Duodenal mucosa (tissue), 2 donors: ENCODE measurements around the gene ING5.
"Not testable (repeated sequence)": the region's sequence is repeated elsewhere in the genome, so short reads cannot be mapped to it uniquely, and the experiment has no call there.

ENCODE experiments used
- H3K27ac ChIP-seq: one replicate; pipeline ENCODE4 v1.7.0; 2013; ENCODE audit warnings: low read depth, low read length
- H3K27me3 ChIP-seq, 2 donors: one replicate each; pipeline ENCODE4 v1.7.0; 2013; ENCODE audit warnings: low read length in 2 of 2, control low read depth in 1 of 2; ENCODE audit not compliant: insufficient read depth in 2 of 2, control insufficient read depth in 1 of 2
- H3K36me3 ChIP-seq, 2 donors: one replicate each; pipeline ENCODE4 v1.7.0; 2013; ENCODE audit warnings: low read length in 2 of 2, control low read depth in 1 of 2; ENCODE audit not compliant: insufficient read depth in 2 of 2, control insufficient read depth in 1 of 2
- H3K4me1 ChIP-seq, 2 donors: one replicate each; pipeline ENCODE4 v1.7.0; 2013; ENCODE audit warnings: low read length in 2 of 2, control low read depth in 1 of 2; ENCODE audit not compliant: insufficient read depth in 2 of 2, control insufficient read depth in 1 of 2
- H3K4me3 ChIP-seq, 2 donors: one replicate each; pipeline ENCODE4 v1.7.0; 2013; ENCODE audit warnings: low read length in 2 of 2, low read depth in 1 of 2
- H3K9ac ChIP-seq, 2 donors: one replicate each; pipeline ENCODE4 v1.7.0; 2013; ENCODE audit warnings: low read length in 2 of 2, low read depth in 1 of 2
- H3K9me3 ChIP-seq, 2 donors: one replicate each; pipeline ENCODE4 v1.7.0; 2013; ENCODE audit warnings: low read length in 2 of 2, control low read depth in 1 of 2; ENCODE audit not compliant: control insufficient read depth in 1 of 2

Gene ING5

GRCh38 chr2:241724975-241725870, 23.4 kb downstream of the ING5 start:
- H3K4me3 ChIP-seq: no peak overlapping the region
- no peaks in the 10 kb centered on the region for H3K27me3 ChIP-seq
- H3K9ac ChIP-seq: no peak overlapping the region
- H3K9me3 ChIP-seq: peaks cover 10 to 13% of the 10 kb centered on the region in 2 donors
- H3K27ac ChIP-seq: no peak overlapping the region
- H3K4me1 ChIP-seq: no peaks in the 10 kb centered on the region
- peaks cover 29 to 43% of the 10 kb centered on the region in 2 donors for H3K36me3 ChIP-seq

GRCh38 chr2:241726459-241726858, 24.6 kb downstream of the ING5 start:
- peaks cover 20 to 31% of the 10 kb centered on the region in 2 donors for H3K36me3 ChIP-seq
- no peaks in the 10 kb centered on the region for H3K4me1 ChIP-seq
- peaks cover 10 to 13% of the 10 kb centered on the region in 2 donors for H3K9me3 ChIP-seq
- H3K4me3 ChIP-seq: no peak overlapping the region
- H3K27me3 ChIP-seq: no peaks in the 10 kb centered on the region
- H3K27ac ChIP-seq: no peak overlapping the region
- H3K9ac ChIP-seq: no peak overlapping the region

- H3K36me3 ChIP-seq: peaks cover 6 to 17% of the 10 kb centered on the region in 2 donors
- no peaks in the 10 kb centered on the region for H3K27me3 ChIP-seq
- H3K9ac ChIP-seq: no peak overlapping the region
- H3K27ac ChIP-seq: no peak overlapping the region
- peaks cover 6% of the 10 kb centered on the region in 2 donors for H3K9me3 ChIP-seq
- H3K4me1 ChIP-seq: no peaks in the 10 kb centered on the region
- no peak overlapping the region for H3K4me3 ChIP-seq
Observed at GRCh38 chr2:241728000-241728399, 26.2 kb downstream of the ING5 start.

GRCh38 chr2:241728627-241729026, 26.8 kb downstream of the ING5 start:
- H3K36me3 ChIP-seq: peaks cover 0 to 11% of the 10 kb centered on the region in 2 donors
- H3K4me3 ChIP-seq: no peak overlapping the region
- no peaks in the 10 kb centered on the region for H3K4me1 ChIP-seq
- H3K9me3 ChIP-seq: peaks cover 0 to under 1% of the 10 kb centered on the region in 2 donors
- H3K27me3 ChIP-seq: no peaks in the 10 kb centered on the region
- H3K9ac ChIP-seq: no peak overlapping the region
- no peak overlapping the region for H3K27ac ChIP-seq

GRCh38 chr2:241729868-241730267, 28.0 kb downstream of the ING5 start:
- no peak overlapping the region for H3K27ac ChIP-seq
- peaks cover 0 to 4% of the 10 kb centered on the region in 2 donors for H3K4me1 ChIP-seq
- H3K9ac ChIP-seq: no peak overlapping the region
- H3K4me3 ChIP-seq: no peak overlapping the region
- no peaks in the 10 kb centered on the region for H3K27me3 ChIP-seq
- no peaks in the 10 kb centered on the region for H3K36me3 ChIP-seq
- no peaks in the 10 kb centered on the region for H3K9me3 ChIP-seq

GRCh38 chr2:241730671-241731293, 28.9 kb downstream of the ING5 start:
- H3K9me3 ChIP-seq: no peaks in the 10 kb centered on the region
- H3K27ac ChIP-seq: no peak overlapping the region
- H3K4me3 ChIP-seq: no peak overlapping the region
- H3K4me1 ChIP-seq: peaks cover 4% of the 10 kb centered on the region in 2 donors
- H3K27me3 ChIP-seq: no peaks in the 10 kb centered on the region
- no peaks in the 10 kb centered on the region for H3K36me3 ChIP-seq
- H3K9ac ChIP-seq: no peak overlapping the region

GRCh38 chr2:241732513-241733186, 30.8 kb downstream of the ING5 start:
- not testable (repeated sequence) for H3K9ac ChIP-seq, H3K4me3 ChIP-seq, H3K4me1 ChIP-seq, H3K27me3 ChIP-seq, H3K9me3 ChIP-seq, H3K27ac ChIP-seq, H3K36me3 ChIP-seq

GRCh38 chr2:241733391-241734207, 31.8 kb downstream of the ING5 start:
- H3K4me3 ChIP-seq: peak overlapping the region; percentile 54 to 55
- H3K36me3 ChIP-seq: peaks cover 0 to under 1% of the 10 kb centered on the region in 2 donors
- H3K9ac ChIP-seq: peak overlapping the region; percentile 33 to 53
- no peaks in the 10 kb centered on the region for H3K27me3 ChIP-seq
- H3K9me3 ChIP-seq: no peaks in the 10 kb centered on the region
- no peak overlapping the region for H3K27ac ChIP-seq
- peaks cover 4% of the 10 kb centered on the region in 2 donors for H3K4me1 ChIP-seq

- H3K27ac ChIP-seq: no peak overlapping the region
- H3K36me3 ChIP-seq: peaks cover 0 to 3% of the 10 kb centered on the region in 2 donors
- peaks cover 4% of the 10 kb centered on the region in 2 donors for H3K4me1 ChIP-seq
- H3K4me3 ChIP-seq: peak overlapping the region; percentile 54 to 55
- H3K9me3 ChIP-seq: no peaks in the 10 kb centered on the region
- H3K9ac ChIP-seq: peak overlapping the region; percentile 33 to 53
- H3K27me3 ChIP-seq: no peaks in the 10 kb centered on the region
Observed at GRCh38 chr2:241734208-241734466, 32.3 kb downstream of the ING5 start.
